Renal cortical epithelial cell (primary cell): Measurements from ENCODE around the gene ANKRD13A. TPM values are rescaled to one million over a fixed set of nuclear protein-coding genes. Genes with fewer than 3 reads are reported as not detected.

Experiments
- DNase-seq: peaks from one replicate; pipeline ENCODE4 v3.0.0-alpha.2; 2011; ENCODE audit warnings: low read depth
- total RNA-seq: library from RNA; depleted of rRNA; stranded (reverse); fragments of >200 nt; gene quantifications from 2 replicates; pipeline ENCODE4 v1.2.3, GENCODE V29; 2014

The ANKRD13A gene
- total RNA-seq, result 79.6 and 185 TPM in 2 replicates

GRCh38 chr12:109998904-109999648 lies at the start of gene ANKRD13A:
TSS of gene ANKRD13A (plus strand) at chr12:109999430. CDS start at chr12:109999689, 259 bp downstream.
- DNase-seq, result peak; percentile 79

- DNase-seq, result peak; percentile 22
These were observed 48.6 kb upstream of the ANKRD13A start for GRCh38 chr12:109950625-109951024.

GRCh38 chr12:109951136-109951535 lies 48.1 kb upstream of the ANKRD13A start:
- DNase-seq, result peak; percentile 96

GRCh38 chr12:109951751-109952150 lies 47.5 kb upstream of the ANKRD13A start:
- peak; percentile 92 for DNase-seq

- no peak for DNase-seq
These were observed 46.9 kb upstream of the ANKRD13A start for GRCh38 chr12:109952160-109952858.

- DNase-seq, result no peak
These were observed 46.4 kb upstream of the ANKRD13A start for GRCh38 chr12:109952873-109953272.

- DNase-seq, result no peak
These were observed 45.6 kb upstream of the ANKRD13A start for GRCh38 chr12:109953656-109954055.

- no peak for DNase-seq
These were observed 40.9 kb upstream of the ANKRD13A start for GRCh38 chr12:109958374-109958773.

GRCh38 chr12:109959411-109960093 lies 39.7 kb upstream of the ANKRD13A start:
- no peak for DNase-seq

GRCh38 chr12:109961201-109961600 lies 38.0 kb upstream of the ANKRD13A start:
- no peak for DNase-seq

- no peak for DNase-seq
These were observed 37.6 kb upstream of the ANKRD13A start for GRCh38 chr12:109961612-109962011.

GRCh38 chr12:109962398-109962797 lies 36.8 kb upstream of the ANKRD13A start:
- no peak for DNase-seq

- DNase-seq, result no peak
These were observed 35.9 kb upstream of the ANKRD13A start for GRCh38 chr12:109963330-109963729.

GRCh38 chr12:109963743-109964429 lies 35.3 kb upstream of the ANKRD13A start:
- no peak for DNase-seq

- no peak for DNase-seq
These were observed 32.7 kb upstream of the ANKRD13A start for GRCh38 chr12:109966546-109966945.

- DNase-seq, result peak; percentile 17
These were observed 31.7 kb upstream of the ANKRD13A start for GRCh38 chr12:109967383-109968031.

- no peak for DNase-seq
These were observed 31.2 kb upstream of the ANKRD13A start for GRCh38 chr12:109968032-109968420.

GRCh38 chr12:109968801-109969200 lies 30.4 kb upstream of the ANKRD13A start:
- no peak for DNase-seq

- DNase-seq, result no peak
These were observed 26.4 kb upstream of the ANKRD13A start for GRCh38 chr12:109972821-109973220.

GRCh38 chr12:109981311-109981710 lies 17.9 kb upstream of the ANKRD13A start:
- DNase-seq, result no peak

- DNase-seq, result no peak
These were observed 17.0 kb upstream of the ANKRD13A start for GRCh38 chr12:109982210-109982609.
